ENCODE data around the gene TXNDC11. TPM values are rescaled to one million over a fixed set of nuclear protein-coding genes. Genes with fewer than 3 reads are reported as not detected.

TXNDC11 gene
- total and polyA plus RNA-seq, 9 of the 15 experiments (the other 6 are each of a cell fraction or from before 2014, with no cell fraction given) = 0.66 to 32.6 (median 26.2) TPM

- peaks cover 22 to 42% of the 10 kb centered on the region in 2 experiments; a peak in 4 of 5 replicates for H3K27me3 ChIP-seq (ENCODE audit: control insufficient read depth in 2 of 2, insufficient read depth in 2 of 2, low read length in 2 of 2)
- H3K27ac ChIP-seq (ENCODE audit: extremely low read depth, low read depth, low read length) = no peak overlapping the region
- no peaks in the 10 kb centered on the region for H3K9me3 ChIP-seq (replicated peaks; ENCODE audit: control insufficient read depth, insufficient read depth, low read depth, low read length)
- ATAC-seq (no peak), FAIRE-seq (no peak), DNase-seq (ENCODE audit: extremely low read depth in 1 of 4, low spot score in 3 of 4) (no peak)
- no peak overlapping the region for H3K9ac ChIP-seq (ENCODE audit: insufficient read depth in 1 of 2, low read depth in 2 of 2, low read length in 2 of 2)
- H3K79me2 ChIP-seq (ENCODE audit: control insufficient read depth, insufficient read depth, low read length) = no peaks in the 10 kb centered on the region
- CTCF ChIA-PET (ENCODE audit: low intra/inter-chr PET ratio) = no interaction called here
- no TSS peak for BruUV-seq (replicated peaks)
- intact Hi-C loops (cut with micrococcal nuclease) (no loop called here), in situ Hi-C loops (cut with MboI) (loop anchor here (10.0 to 25.0 kb wide), 2 partner anchors 247 to 689 kb away; no protein-coding TSS in a partner anchor)
- no peak overlapping the region for H2AFZ ChIP-seq (ENCODE audit: low read depth, low read length)
- H3K4me1 ChIP-seq (replicated peaks in 1 of 2; ENCODE audit: control insufficient read depth in 2 of 2, insufficient read depth in 2 of 2, low read length in 2 of 2) = no peaks in the 10 kb centered on the region
- POLR2A ChIA-PET = interaction anchor here (0.6 kb wide), 1 partner anchor 19 kb away, joined by 3 read pairs; no protein-coding TSS in a partner anchor
- H3K9me1 ChIP-seq (ENCODE audit: control insufficient read depth, insufficient read depth, low read length) = no peaks in the 10 kb centered on the region
- no peak overlapping the region for H3K4me3 ChIP-seq
- no peaks in the 10 kb centered on the region for H3K36me3 ChIP-seq (ENCODE audit: control insufficient read depth, insufficient read depth, low read length)
- H4K20me1 ChIP-seq (replicated peaks; ENCODE audit: control insufficient read depth, insufficient read depth, low read length) = 0 out of 2 replicates have a peak, but pooled peaks cover 5% of the 10 kb centered on the region
- H3K4me2 ChIP-seq (ENCODE audit: insufficient read depth, low read length) = no peak overlapping the region
- TF ChIP-seq SPI1 (IDR thresholded peaks at IDR 0.05; ENCODE audit: borderline replicate concordance, low read depth, low read length) (peak; percentile 50; the same call in 1 of the 2 replicates), NFE2 (IDR thresholded peaks at IDR 0.05; ENCODE audit: low read depth) (0 out of 2 replicates have a peak, but pooled peaks have one; percentile 8), SLC30A9 (CRISPR knock-in tag; IDR thresholded peaks at IDR 0.05) (no peak), EWSR1 (IDR thresholded peaks at IDR 0.05; ENCODE audit: borderline replicate concordance, low read depth, partially characterized antibody) (no peak)
- 9% methylated on average over 8 of the region's 8 CpGs for WGBS (ENCODE audit: insufficient coverage, low coverage, missing lambda C conversion rate)
These were observed 90.9 kb downstream of the TXNDC11 start for GRCh38 chr16:11651796-11652195.
